ENCODE measurements around the gene CCDC182. TPM values are rescaled to one million over a fixed set of nuclear protein-coding genes. Genes with fewer than 3 reads are reported as not detected.

The CCDC182 gene
- polyA plus RNA-seq, 1 experiment: not detected

DNA sequence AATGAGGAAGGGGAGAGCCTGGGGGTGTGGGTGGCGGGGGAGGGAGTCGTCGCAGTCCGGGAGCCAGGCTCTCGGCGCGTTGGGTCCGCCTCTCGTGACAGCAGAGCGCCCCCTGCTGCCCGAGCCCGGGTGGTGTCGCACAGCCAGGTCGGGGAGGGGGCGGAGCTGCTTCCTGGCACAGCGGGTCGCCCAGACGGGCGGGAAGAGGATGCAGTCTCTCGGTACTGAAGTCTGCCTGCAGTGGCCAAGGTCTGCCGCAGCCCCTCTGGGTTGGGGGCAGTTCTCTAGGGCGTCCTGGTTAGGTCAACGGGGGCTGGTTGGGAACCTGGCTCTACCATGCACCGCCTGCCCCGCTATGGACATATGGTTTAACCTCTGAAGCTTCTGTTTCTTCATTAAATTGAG, 38.2 kb upstream of the CCDC182 start:
- CTCF ChIA-PET: interaction anchor here (0.5 to 4.3 kb wide), 55 partner anchors 9 to 1814 kb away, joined by 3 to 43 read pairs (median 4); no protein-coding TSS in a partner anchor
- H3K27me3 ChIP-seq (ENCODE audit: control insufficient read depth, insufficient read depth, low read length): peaks cover 35% of the 10 kb centered on the region
- H3K27ac ChIP-seq (ENCODE audit: low read depth, low read length): no peak overlapping the region
- POLR2A ChIA-PET: no interaction called here
- TF ChIP-seq CTCF (IDR thresholded peaks at IDR 0.05; ENCODE audit: low read depth, low read length): peak; percentile 60
- H3K9me3 ChIP-seq (ENCODE audit: control insufficient read depth, insufficient read depth, low read length): no peaks in the 10 kb centered on the region; the same call in 1 of the 2 replicates
- DNase-seq (ENCODE audit: low read depth, low spot score): no peak
- H3K4me3 ChIP-seq (ENCODE audit: low read depth, low read length): no peak overlapping the region

DNA sequence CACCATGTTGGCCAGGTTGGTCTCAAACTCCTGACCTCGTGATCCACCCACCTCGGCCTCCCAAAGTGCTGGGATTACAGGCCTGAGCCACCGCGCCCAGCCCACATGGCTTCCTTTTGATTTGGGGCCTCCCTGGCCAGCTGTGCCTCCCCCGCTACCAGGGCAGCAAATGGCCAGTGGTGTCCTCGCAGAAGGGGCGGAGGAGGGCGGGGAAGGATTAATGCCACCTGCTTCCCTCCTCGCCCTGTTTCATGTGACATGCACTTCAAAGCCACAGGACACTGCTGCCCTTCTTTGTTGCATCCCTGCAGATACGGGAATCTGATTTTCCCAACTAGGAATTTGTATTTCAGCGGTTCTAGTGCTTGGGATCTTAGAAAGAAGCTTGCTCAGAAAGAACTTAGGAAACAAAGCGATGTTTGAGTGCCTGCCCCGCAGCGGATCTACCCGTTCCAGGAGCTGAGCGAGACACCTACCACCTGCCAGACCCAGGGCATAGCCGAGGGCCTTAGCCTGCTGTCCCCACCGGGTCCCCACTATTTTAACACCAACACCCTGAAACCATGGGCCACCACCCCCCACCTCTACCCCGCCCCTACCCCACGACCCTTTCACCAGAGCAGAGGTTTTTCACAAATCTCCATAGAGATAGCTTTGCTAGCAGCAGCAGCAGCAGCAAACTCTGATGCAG, 37.7 kb upstream of the CCDC182 start:
- DNase-seq (ENCODE audit: low read depth, low spot score): no peak
- Histone ChIP-seq H3K27me3 (ENCODE audit: control insufficient read depth, insufficient read depth, low read length) (peaks cover 32% of the 10 kb centered on the region), H3K9me3 (ENCODE audit: control insufficient read depth, insufficient read depth, low read length) (no peaks in the 10 kb centered on the region; the same call in 1 of the 2 replicates), H3K4me3 (ENCODE audit: low read depth, low read length) (no peak overlapping the region), H3K27ac (ENCODE audit: low read depth, low read length) (no peak overlapping the region)
- ChIA-PET POLR2A (no interaction called here), CTCF (interaction anchor here (0.6 to 4.3 kb wide), 49 partner anchors 9 to 1813 kb away, joined by 3 to 43 read pairs (median 4); no protein-coding TSS in a partner anchor)
- TF ChIP-seq CTCF (IDR thresholded peaks at IDR 0.05; ENCODE audit: low read depth, low read length): no peak

DNA sequence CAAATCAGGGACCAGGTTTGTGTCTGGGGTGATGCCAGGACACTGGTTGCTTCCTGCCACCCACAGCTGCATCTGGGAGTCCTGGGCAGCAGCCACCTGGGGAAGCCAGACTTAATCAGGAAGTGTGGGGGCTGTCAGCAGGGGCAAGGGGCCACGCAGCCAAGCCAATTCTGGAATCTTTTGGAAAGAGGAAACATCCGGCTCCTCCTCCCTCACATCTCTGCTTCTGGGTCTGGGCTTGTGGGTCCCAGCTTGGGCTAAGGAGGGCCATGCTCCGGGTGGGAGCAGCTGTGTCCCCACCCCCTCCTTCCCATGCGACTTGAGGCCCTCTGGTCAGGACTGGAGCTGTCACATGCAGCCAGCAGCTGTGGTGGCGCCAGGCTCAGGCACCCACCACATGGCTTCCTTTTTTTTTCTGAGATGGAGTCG, 37.0 kb upstream of the CCDC182 start:
- H3K27me3 ChIP-seq (ENCODE audit: control insufficient read depth, insufficient read depth, low read length): peaks cover 34% of the 10 kb centered on the region
- DNase-seq (ENCODE audit: low read depth, low spot score): no peak
- ChIA-PET POLR2A (no interaction called here), CTCF (interaction anchor here (2.1 to 4.3 kb wide), 2 partner anchors 34 to 539 kb away, joined by 9 to 43 read pairs; no protein-coding TSS in a partner anchor)
- H3K9me3 ChIP-seq (ENCODE audit: control insufficient read depth, insufficient read depth, low read length): no peaks in the 10 kb centered on the region; the same call in 1 of the 2 replicates
- TF ChIP-seq CTCF (IDR thresholded peaks at IDR 0.05; ENCODE audit: low read depth, low read length): no peak
- no peak overlapping the region for H3K27ac ChIP-seq (ENCODE audit: low read depth, low read length)
- no peak overlapping the region for H3K4me3 ChIP-seq (ENCODE audit: low read depth, low read length)

GRCh38 chr17:57781386-57782061, 36.4 kb upstream of the CCDC182 start:
- H3K4me3 ChIP-seq (ENCODE audit: low read depth, low read length): no peak overlapping the region
- no peak overlapping the region for H3K27ac ChIP-seq (ENCODE audit: low read depth, low read length)
- DNase-seq (ENCODE audit: low read depth, low spot score): no peak
- H3K27me3 ChIP-seq (ENCODE audit: control insufficient read depth, insufficient read depth, low read length): peaks cover 36% of the 10 kb centered on the region
- ChIA-PET CTCF (interaction anchor here (0.8 to 4.3 kb wide), 3 partner anchors 51 to 650 kb away, joined by 3 to 43 read pairs (median 4); no protein-coding TSS in a partner anchor), POLR2A (no interaction called here)
- no peak for TF ChIP-seq CTCF (IDR thresholded peaks at IDR 0.05; ENCODE audit: low read depth, low read length)
- H3K9me3 ChIP-seq (ENCODE audit: control insufficient read depth, insufficient read depth, low read length): no peaks in the 10 kb centered on the region; the same call in 1 of the 2 replicates

Data from AG04450 (cell line).